Hepatocyte (in vitro differentiated cells): Measurements from ENCODE around the gene CCDC198. TPM values are rescaled to one million over a fixed set of nuclear protein-coding genes. Genes with fewer than 3 reads are reported as not detected.
A peak's percentile ranks its signal among the peaks of the same experiment; 100 is the strongest.

Experiments
- DNase-seq: peaks from one replicate; pipeline ENCODE4 v3.0.0-alpha.2; 2016; ENCODE audit warnings: low spot score
- H2AFZ ChIP-seq: fragments of 200-600 bp; sonication (generic); 2 replicates; pipeline ENCODE4 v1.6.0; 2016; ENCODE audit warnings: antibody characterized with exemption, mild to moderate bottlenecking
- H3K27ac ChIP-seq: fragments of 200-600 bp; sonication (generic); 2 replicates; pipeline ENCODE4 v1.5.1; 2016; ENCODE audit warnings: mild to moderate bottlenecking
- H3K27me3 ChIP-seq: fragments of 200-600 bp; sonication (generic); 2 replicates; pipeline ENCODE4 v1.6.1; 2016
- H3K36me3 ChIP-seq: fragments of 200-600 bp; sonication (generic); replicated peaks from 2 replicates; pipeline ENCODE4 v1.5.1; 2016; ENCODE audit warnings: low read depth; ENCODE audit not compliant: insufficient read depth
- H3K4me1 ChIP-seq: fragments of 200-600 bp; sonication (generic); 2 replicates; pipeline ENCODE4 v1.5.1; 2016; ENCODE audit warnings: mild to moderate bottlenecking, moderate library complexity; ENCODE audit not compliant: insufficient read depth
- H3K4me2 ChIP-seq: fragments of 200-600 bp; sonication (generic); 2 replicates; pipeline ENCODE4 v1.6.0; 2016
- H3K4me3 ChIP-seq: fragments of 200-600 bp; sonication (generic); 2 replicates; pipeline ENCODE4 v1.5.1; 2016; ENCODE audit warnings: mild to moderate bottlenecking
- H3K79me2 ChIP-seq: fragments of 200-600 bp; sonication (generic); 2 replicates; pipeline ENCODE4 v1.6.0; 2017; ENCODE audit warnings: mild to moderate bottlenecking
- H3K9me2 ChIP-seq: fragments of 200-600 bp; sonication (generic); replicated peaks from 2 replicates; pipeline ENCODE4 v1.6.0; 2017; ENCODE audit warnings: mild to moderate bottlenecking; ENCODE audit not compliant: insufficient read depth
- H3K9me3 ChIP-seq: fragments of 200-600 bp; sonication (generic); 2 replicates; pipeline ENCODE4 v1.5.1; 2016; ENCODE audit warnings: low read depth, mild to moderate bottlenecking
- H4K20me1 ChIP-seq: fragments of 200-600 bp; sonication (generic); 2 replicates; pipeline ENCODE4 v1.6.0; 2016; ENCODE audit warnings: mild to moderate bottlenecking; ENCODE audit not compliant: insufficient read depth, poor library complexity, severe bottlenecking
- EZH2 ChIP-seq: fragments of 200-600 bp; sonication (generic); IDR thresholded peaks from 2 replicates; pipeline ENCODE4 v1.6.1; 2016; ENCODE audit warnings: antibody characterized with exemption, mild to moderate bottlenecking, borderline replicate concordance
- EZH2phosphoT487 ChIP-seq: fragments of 200-600 bp; sonication (generic); IDR thresholded peaks from one replicate; pipeline ENCODE4 v1.6.1; 2018; ENCODE audit warnings: antibody characterized with exemption, mild to moderate bottlenecking, low read depth, moderate library complexity; ENCODE audit not compliant: unreplicated experiment, severe bottlenecking
- WGBS: methylation state at CpG from one replicate; pipeline ENCODE4 v1.1.6; 2016; ENCODE audit warnings: low lambda C conversion rate; ENCODE audit errors: missing lambda C conversion rate; 5-methylcytosine and 5-hydroxymethylcytosine counted together
- polyA plus RNA-seq: library from polyadenylated mRNA; unstranded; fragments of >200 nt; fragmentation: Nextera tagmentation; extraction: Ambion mirVana; gene quantifications from 2 replicates; pipeline ENCODE4 v1.2.1, GENCODE V29; 2016
- total RNA-seq: library from RNA; depleted of rRNA; stranded (reverse); fragments of >200 nt; gene quantifications from 2 replicates; pipeline ENCODE4 v1.2.3, GENCODE V29; 2014
- TF ChIP-seq, protein P1 (sequence below): fragments of 200-600 bp; sonication (generic); IDR thresholded peaks from 2 replicates; pipeline ENCODE4 v1.5.1; 2016; ENCODE audit warnings: antibody characterized with exemption, mild to moderate bottlenecking; ENCODE audit not compliant: poor library complexity

CCDC198 gene, protein sequence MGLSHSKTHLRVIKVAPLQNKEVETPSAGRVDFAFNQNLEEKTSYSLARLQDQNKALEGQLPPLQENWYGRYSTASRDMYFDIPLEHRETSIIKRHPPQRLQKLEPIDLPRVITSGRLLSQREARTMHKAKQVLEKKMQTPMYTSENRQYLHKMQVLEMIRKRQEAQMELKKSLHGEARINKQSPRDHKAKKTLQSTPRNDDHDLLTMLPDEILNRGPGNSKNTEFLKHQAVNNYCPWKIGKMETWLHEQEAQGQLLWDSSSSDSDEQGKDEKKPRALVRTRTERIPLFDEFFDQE
- total RNA-seq (21.8 and 34.5 TPM in 2 replicates), polyA plus RNA-seq (8.5 and 15.3 TPM in 2 replicates)

DNA sequence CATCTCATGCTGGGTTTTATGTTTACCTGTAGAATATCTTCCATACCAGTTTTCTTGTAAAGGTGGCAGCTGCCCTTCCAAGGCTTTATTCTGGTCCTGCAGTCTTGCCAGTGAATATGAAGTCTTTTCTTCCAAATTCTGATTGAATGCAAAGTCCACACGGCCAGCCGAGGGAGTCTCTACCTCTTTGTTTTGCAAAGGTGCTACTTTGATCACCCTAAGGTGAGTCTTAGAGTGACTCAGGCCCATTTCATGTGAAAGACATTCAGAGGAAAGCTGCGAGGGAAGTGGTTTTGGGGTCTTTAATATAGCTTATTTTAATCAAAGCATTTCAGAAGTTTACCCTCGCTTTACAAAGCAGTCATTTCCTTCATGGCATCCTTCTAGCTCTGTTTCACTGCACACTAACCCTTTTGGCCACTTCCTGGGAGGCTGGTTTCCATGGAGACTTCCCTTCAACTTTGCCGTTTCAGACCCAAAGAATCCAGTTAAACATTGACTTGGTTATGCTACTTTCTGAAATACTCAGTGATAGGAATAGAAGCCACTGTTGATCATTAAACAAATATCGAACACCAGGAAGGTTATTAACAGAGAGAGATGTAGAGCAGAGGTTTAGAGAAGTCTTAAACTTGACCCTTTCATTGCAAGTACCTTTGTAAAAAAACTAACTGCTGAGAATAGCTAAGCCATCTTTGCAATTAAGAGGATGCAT, at the start of gene CCDC198:
TSS of gene CCDC198 (minus strand) at position 391 of the 715 bp plus-strand sequence. CDS start at position 249, 142 bp downstream.
- Histone ChIP-seq H2AFZ (no peak within 1 kb of the TSS), H3K9me2 (no peaks in the 10 kb centered on the region), H3K9me3 (no peaks in the 10 kb centered on the region), H4K20me1 (no peaks in the 10 kb centered on the region), H3K4me3 (no peak within 1 kb of the TSS), H3K27me3 (no peaks in the 10 kb centered on the region), H3K27ac (peak within 1 kb of the TSS; percentile 32), H3K4me1 (peaks cover 26% of the 10 kb centered on the region), H3K79me2 (peaks cover 6% of the 10 kb centered on the region), H3K4me2 (peak within 1 kb of the TSS; percentile 65), H3K36me3 (no peaks in the 10 kb centered on the region)
- no peak for TF ChIP-seq EZH2phosphoT487
- TF ChIP-seq EZH2: no peak
- TF ChIP-seq, protein P1, sequence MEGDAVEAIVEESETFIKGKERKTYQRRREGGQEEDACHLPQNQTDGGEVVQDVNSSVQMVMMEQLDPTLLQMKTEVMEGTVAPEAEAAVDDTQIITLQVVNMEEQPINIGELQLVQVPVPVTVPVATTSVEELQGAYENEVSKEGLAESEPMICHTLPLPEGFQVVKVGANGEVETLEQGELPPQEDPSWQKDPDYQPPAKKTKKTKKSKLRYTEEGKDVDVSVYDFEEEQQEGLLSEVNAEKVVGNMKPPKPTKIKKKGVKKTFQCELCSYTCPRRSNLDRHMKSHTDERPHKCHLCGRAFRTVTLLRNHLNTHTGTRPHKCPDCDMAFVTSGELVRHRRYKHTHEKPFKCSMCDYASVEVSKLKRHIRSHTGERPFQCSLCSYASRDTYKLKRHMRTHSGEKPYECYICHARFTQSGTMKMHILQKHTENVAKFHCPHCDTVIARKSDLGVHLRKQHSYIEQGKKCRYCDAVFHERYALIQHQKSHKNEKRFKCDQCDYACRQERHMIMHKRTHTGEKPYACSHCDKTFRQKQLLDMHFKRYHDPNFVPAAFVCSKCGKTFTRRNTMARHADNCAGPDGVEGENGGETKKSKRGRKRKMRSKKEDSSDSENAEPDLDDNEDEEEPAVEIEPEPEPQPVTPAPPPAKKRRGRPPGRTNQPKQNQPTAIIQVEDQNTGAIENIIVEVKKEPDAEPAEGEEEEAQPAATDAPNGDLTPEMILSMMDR: no peak
- WGBS: 31% methylated on average over 6 of the region's 6 CpGs
- DNase-seq: peak; percentile 51

DNA sequence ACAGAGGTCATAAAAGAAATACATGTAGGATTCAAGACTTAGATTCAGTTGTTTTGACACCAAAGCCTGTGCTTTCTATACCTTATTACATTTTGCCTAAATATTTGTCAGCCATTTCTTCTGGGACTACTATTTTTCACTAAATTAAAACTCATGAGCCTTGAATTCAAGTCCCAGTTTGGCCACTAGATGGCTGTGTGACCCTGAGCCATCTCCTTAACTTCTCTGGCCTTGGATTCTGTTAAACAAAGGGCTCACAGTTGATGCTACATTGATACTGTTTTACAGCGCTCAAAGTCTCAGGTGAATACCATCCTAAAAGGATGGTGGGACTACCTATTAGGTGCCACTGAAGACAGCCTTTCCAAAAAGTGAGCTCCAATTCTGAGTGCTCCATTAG, 39.6 kb upstream of the CCDC198 start:
- no peaks in the 10 kb centered on the region for H4K20me1 ChIP-seq
- 56% methylated on average over 1 of the region's 1 CpG for WGBS
- no peaks in the 10 kb centered on the region for H3K9me3 ChIP-seq
- H2AFZ ChIP-seq: no peak overlapping the region
- no peaks in the 10 kb centered on the region for H3K27me3 ChIP-seq
- TF ChIP-seq EZH2: no peak
- TF ChIP-seq, protein P1: peak; percentile 54
- no peak overlapping the region for H3K4me2 ChIP-seq
- no peaks in the 10 kb centered on the region for H3K36me3 ChIP-seq
- no peak overlapping the region for H3K4me3 ChIP-seq
- H3K9me2 ChIP-seq: no peaks in the 10 kb centered on the region
- peak; percentile 27 for DNase-seq
- H3K4me1 ChIP-seq: no peaks in the 10 kb centered on the region
- no peaks in the 10 kb centered on the region for H3K79me2 ChIP-seq
- H3K27ac ChIP-seq: no peak overlapping the region

DNA sequence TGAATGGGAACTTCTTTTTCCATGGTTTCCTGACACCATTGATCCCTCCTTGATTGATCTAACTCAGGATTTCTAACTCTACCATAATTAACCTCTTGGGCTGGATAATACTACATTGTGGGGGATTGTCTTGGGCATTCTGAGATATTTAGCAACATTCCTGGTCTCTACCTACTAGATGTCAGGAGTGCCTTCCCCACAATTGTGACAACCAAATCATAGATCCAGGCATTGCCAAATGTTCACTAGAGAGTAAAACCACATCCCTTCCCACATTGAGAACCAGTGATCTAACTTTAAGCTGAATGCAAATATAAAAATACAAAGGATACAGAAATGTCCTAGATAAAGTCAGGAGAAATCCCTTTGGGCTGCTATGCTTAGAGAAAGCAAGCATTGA, 36.9 kb upstream of the CCDC198 start:
- Histone ChIP-seq H3K79me2 (no peaks in the 10 kb centered on the region), H3K9me2 (no peaks in the 10 kb centered on the region), H3K4me3 (no peak overlapping the region), H2AFZ (no peak overlapping the region), H3K9me3 (no peaks in the 10 kb centered on the region), H4K20me1 (no peaks in the 10 kb centered on the region), H3K36me3 (no peaks in the 10 kb centered on the region), H3K27me3 (no peaks in the 10 kb centered on the region), H3K4me2 (no peak overlapping the region), H3K4me1 (no peaks in the 10 kb centered on the region), H3K27ac (no peak overlapping the region)
- no peak for DNase-seq
- TF ChIP-seq EZH2: no peak
- TF ChIP-seq, protein P1: no peak
- TF ChIP-seq EZH2phosphoT487: no peak
